IPS-NIHi7 (cell line): ENCODE results near the gene USP37.
A peak's percentile ranks its signal among the peaks of the same experiment; 100 is the strongest.

Source experiments
- DNase-seq: peaks from one replicate; pipeline ENCODE4 v3.0.0; 2012; ENCODE audit warnings: mixed read lengths; ENCODE audit errors: extremely low spot score

The USP37 gene

GRCh38 chr2:218477247-218477646 lies 90.9 kb downstream of the USP37 start:
- no peak for DNase-seq

DNA sequence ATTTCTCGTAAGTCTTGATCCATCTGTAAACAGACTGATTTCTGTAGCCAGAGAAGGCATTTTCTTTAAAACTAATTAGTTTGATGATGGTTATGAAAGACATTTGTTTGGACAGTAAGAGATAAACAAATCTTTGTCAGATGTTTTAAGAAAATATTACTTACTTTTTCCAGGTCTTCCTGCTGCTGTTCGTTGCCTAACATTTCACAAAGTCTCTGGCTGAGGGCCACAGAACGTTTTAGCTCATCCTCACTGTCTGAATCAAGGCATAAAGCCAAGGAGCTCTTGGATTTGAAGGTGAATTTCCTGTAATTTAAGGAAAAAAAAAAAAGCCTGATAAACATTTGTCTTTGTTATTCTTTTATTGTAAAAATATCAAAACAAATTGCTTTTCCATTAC lies 91.5 kb downstream of the USP37 start:
- DNase-seq, result no peak

DNA sequence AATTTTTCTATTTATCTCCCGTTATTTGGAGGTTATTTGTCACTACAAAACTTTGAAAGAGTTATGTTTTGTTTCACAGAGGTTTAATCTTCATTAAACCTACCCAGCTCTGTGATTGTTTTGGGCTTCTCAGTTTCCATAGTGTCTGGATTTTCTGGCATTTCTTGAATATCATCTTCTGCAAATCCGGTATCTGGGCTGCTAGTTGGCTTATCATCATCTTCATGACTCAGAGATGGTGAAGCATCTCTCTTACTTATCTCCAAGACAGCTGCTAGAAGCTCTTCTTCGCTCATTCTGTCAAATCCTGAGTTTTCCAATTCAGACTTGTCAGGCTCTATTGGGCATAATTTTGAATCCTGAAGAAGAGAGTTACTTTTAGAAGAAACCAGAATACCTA lies 93.6 kb downstream of the USP37 start:
- no peak for DNase-seq

GRCh38 chr2:218472988-218473387 lies 95.2 kb downstream of the USP37 start:
- no peak for DNase-seq

- DNase-seq, result no peak
These were observed 96.2 kb downstream of the USP37 start for GRCh38 chr2:218471982-218472381.

- no peak for DNase-seq
These were observed 97.1 kb downstream of the USP37 start for GRCh38 chr2:218471036-218471435.

- DNase-seq, result no peak
These were observed 97.7 kb downstream of the USP37 start for GRCh38 chr2:218470448-218470847.

DNA sequence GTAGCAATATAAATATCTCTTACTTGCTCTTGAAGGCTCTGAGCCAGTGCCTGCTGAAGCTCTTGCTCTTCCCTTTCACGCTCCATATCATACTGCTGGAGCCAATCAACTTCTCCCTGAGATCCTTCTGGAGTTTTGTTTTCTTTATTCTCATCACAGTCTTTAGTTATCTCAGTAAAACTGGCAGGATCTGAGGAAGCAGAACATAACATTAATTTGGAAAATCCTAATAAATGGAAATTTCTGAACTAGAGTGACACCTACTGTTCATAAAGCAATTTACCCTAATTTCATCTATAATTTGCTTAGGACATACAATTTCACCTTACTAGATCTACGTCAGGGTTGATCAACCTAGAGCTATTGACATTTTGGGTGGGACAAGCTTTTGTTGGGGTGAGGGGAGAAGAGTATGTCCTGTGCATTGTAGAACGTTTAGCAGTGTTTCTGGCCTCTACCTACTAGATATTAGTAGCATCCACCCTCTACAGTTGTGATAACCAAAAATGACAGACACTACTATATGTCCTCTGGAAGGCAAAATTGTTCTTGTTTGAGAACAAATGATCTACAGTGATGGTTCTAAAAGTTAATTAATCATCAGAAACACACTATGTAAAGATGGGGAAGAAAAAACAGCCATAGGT lies 102.0 kb downstream of the USP37 start:
- no peak for DNase-seq

DNA sequence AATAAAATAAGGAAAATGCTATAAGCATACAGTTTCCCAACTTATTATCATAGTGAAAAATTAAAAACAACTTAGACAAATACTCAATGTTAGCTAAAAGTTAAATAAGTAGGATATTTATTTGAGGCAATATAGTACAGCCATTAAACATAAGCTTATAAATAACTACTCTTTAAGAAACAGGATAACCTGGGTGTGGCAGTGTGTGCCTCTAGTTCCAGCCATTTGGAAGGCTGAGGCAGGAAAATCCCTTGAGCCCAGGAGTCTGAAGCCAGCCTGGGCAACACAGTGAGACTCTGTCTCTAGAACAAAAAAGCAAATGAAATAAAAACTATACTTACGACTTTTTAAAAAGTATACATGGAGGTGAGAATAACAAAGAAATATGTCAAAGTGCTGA lies 109.6 kb downstream of the USP37 start:
- DNase-seq, result no peak

- DNase-seq, result no peak
These were observed 111.3 kb downstream of the USP37 start for GRCh38 chr2:218456849-218457248.

- no peak for DNase-seq
These were observed 116.1 kb downstream of the USP37 start for GRCh38 chr2:218452079-218452478.

DNA sequence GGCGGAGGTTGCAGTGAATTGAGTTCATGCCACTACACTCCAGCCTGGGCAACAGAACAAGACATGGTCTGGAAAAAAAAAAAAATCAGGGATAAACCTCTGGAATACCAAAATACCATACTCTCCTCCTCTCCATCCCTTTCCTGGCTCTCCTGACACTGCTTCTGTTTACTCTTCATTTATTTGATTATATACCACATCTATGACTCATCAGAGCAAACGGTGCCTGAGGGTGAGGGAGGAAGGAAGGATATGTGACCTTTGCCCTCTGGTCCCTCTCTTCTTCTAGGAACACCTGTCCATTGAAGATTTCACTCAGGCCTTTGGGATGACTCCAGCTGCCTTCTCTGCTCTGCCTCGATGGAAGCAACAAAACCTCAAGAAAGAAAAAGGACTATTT lies 119.2 kb downstream of the USP37 start:
- no peak for DNase-seq

DNA sequence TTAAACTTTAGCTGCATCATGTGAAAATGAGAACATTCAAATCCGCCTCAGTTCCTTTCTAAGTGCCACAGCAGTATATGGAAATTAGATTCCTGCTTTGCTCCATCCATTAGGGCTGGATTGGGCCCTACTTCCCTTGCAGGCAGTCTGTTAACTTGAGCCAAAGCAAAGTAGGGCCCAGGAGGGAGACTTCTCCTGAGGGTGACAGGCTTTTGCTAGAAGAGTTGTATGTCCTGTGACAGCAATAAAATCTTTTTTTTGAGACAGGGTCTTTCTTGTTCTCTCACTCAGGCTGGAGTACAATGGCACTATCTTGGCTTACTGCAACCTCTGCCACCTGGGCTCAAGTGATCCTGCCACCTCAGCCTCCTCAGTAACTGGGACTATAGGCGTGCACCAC lies 121.1 kb downstream of the USP37 start:
- DNase-seq, result no peak

DNA sequence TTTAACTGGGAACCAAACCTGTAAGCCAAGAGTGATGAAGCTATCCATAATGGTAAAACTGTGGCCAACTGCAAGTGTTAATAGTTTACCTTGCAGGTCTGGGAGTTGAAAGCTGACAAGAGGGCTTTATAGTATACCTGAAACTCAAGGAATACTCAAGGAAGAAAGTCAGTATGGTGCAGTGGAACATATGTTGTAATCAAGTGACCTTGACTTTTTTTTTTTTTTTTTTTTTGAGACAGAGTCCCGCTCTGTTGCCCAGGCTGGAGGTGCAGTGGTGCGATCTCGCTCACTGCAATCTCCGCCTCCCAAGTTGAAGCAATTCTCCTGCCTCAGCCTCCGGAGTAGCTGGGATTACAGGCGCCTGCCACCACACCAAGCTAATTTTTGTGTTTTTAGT lies 121.6 kb downstream of the USP37 start:
- no peak for DNase-seq

DNA sequence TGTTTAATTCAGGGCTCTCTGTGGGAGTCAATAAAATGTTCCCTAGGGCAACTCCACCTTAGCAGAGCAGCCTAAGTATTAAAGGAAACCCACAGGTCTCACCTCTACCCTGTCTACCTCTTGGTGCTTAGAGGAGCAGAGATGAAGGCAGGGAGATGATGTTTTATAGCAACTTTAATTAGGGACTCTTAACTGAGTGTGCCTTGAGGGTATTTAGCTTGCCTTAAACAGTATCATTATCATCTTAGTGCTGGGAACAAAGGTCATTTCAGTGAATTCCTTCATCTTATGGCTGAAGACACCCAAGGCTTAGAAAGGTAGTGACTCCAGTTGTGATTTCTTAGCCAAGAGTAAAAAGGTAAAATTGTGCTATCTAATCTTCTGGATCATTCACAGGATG lies 122.5 kb downstream of the USP37 start:
- no peak for DNase-seq

- DNase-seq, result no peak
These were observed 123.3 kb downstream of the USP37 start for GRCh38 chr2:218444692-218445357.

DNA sequence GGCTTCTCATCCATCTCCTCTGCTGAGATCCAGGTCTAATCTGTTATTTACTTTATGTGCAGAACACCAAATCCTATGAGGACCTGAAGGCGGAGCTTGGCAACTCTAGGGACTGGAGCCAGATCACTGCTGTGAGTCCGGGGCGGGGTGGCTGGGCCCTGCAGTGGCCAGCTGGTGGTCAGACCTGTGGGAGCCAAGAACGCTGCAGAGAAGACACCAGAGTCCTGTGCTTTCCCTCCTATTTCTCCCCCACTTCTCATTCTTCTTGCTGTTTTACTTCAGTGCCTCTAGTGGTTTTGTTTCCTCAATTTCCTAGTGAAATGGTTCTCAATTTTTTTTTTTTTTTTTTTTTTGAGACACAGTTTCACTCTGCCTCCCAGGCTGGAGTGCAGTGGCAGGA lies 129.6 kb downstream of the USP37 start:
- no peak for DNase-seq

- DNase-seq, result no peak
These were observed 130.2 kb downstream of the USP37 start for GRCh38 chr2:218437969-218438368.

- DNase-seq, result peak; percentile 6
These were observed 131.2 kb downstream of the USP37 start for GRCh38 chr2:218436992-218437391.

DNA sequence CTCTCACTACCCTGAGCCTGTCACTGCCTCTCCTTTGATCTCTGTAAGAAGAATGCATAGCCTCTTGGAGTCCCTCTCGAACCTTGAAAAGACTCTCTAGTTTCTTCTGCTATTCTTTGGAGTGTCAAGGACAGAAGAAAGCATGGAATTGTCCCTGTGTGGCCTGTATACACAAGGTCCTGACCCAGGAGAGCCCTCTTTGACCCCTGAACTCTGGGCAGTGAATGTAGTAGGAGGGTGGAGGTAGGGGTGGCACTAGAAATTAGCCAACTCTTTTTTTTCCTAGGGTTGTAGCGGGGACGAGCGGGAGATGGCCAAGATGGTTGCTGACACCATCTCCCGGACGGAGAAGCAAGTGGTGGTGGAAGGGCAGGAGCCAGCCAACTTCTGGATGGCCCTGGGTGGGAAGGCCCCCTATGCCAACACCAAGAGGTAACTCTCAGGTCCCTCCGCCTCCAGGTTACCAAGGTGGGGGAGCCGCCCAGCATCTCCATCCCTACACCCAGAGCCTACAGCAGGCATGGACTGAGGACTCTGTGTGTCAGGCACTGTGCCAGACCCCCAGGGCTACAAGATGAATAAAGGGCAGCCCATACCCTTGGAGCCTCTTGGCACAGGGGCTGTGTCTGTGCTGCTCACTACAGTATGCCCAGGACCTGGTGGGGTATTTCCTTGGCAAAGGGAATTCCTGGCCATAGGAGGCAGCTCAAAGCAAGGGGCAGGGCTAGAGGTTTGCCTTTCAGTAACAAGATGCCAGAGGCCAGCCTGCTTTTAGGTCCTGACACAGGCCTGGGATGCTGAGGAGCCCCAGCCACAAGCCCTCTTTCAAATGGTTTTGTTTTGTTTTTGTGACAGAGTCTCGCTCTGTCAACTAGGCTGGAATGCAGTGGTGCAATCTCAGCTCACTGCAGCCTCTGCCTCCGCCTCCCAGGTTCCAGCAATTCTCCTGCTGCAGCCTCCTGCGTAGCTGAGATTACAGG lies 132.9 kb downstream of the USP37 start:
- DNase-seq, result peak; percentile 7

DNA sequence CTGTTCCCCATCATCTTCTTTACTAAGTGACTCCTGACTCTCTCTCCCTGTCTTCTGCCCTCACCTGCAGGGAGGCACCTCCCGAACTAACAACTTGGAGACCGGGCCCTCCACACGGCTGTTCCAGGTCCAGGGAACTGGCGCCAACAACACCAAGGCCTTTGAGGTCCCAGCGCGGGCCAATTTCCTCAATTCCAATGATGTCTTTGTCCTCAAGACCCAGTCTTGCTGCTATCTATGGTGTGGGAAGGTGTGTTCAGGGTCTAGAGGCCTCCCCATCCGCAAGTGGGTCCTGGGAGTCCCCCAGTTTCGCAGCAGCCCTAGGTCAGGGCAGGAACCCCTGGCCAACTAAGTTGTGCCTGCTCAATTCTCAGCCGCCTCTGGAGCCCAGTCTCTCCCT lies 133.7 kb downstream of the USP37 start:
- peak; percentile 7 for DNase-seq

GRCh38 chr2:218432676-218433365 lies 135.3 kb downstream of the USP37 start:
- DNase-seq, result no peak
